NB4 (cell line): ENCODE results near the gene KCNJ5.

ENCODE experiments used
- POLR2A ChIP-seq: IDR thresholded peaks from 2 replicates; pipeline ENCODE4 v1.6.1; 2011; ENCODE audit warnings: mild to moderate bottlenecking; ENCODE audit not compliant: insufficient read length; ENCODE audit errors: extremely low read depth
- TF ChIP-seq, protein P1 (sequence below): IDR thresholded peaks from one replicate; pipeline ENCODE4 v1.5.1; 2012; ENCODE audit warnings: low read depth, low read length

DNA sequence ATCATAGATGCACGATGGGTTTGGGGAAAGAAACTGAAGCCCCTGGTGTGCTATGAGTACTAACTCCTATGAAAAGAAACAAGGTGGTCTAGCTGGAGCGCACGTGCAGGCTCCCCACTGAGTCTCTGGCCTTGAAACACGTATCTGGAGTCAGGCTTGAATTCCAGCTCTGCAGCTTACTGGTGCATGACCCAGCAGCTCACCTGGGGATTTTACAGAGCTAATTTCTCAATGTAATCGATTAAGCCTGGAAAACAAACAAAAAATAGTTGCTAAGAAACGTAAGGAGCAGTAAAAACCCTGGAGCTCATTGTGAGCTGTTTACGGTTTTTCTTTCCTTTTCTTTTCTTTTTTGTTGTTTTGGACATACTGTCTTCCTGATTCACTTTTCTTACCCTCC is 36.3 kb upstream of the KCNJ5 start:
- TF ChIP-seq, protein P1, sequence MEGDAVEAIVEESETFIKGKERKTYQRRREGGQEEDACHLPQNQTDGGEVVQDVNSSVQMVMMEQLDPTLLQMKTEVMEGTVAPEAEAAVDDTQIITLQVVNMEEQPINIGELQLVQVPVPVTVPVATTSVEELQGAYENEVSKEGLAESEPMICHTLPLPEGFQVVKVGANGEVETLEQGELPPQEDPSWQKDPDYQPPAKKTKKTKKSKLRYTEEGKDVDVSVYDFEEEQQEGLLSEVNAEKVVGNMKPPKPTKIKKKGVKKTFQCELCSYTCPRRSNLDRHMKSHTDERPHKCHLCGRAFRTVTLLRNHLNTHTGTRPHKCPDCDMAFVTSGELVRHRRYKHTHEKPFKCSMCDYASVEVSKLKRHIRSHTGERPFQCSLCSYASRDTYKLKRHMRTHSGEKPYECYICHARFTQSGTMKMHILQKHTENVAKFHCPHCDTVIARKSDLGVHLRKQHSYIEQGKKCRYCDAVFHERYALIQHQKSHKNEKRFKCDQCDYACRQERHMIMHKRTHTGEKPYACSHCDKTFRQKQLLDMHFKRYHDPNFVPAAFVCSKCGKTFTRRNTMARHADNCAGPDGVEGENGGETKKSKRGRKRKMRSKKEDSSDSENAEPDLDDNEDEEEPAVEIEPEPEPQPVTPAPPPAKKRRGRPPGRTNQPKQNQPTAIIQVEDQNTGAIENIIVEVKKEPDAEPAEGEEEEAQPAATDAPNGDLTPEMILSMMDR: no peak
- no peak for TF ChIP-seq POLR2A
